ENCODE results near the gene BTBD16. TPM values are rescaled to one million over a fixed set of nuclear protein-coding genes. Genes with fewer than 3 reads are reported as not detected.

BTBD16 gene
- polyA plus RNA-seq, 3 donors from 2014 or later, result not detected

GRCh38 chr10:122310311-122311050 lies 39.4 kb downstream of the BTBD16 start:
- Mint-ChIP-seq H3K36me3 (no peaks in the 10 kb centered on the region), H3K27ac (peak overlapping the region in 1 of 6 donors; percentile 47), H3K4me3 (no peak overlapping the region), H3K27me3 (ENCODE audit: low read depth in 3 of 3) (peaks cover 2 to 15% (median 6%) of the 10 kb centered on the region in 3 donors), H3K9me3 (no peaks in the 10 kb centered on the region), H3K4me1 (no peaks in the 10 kb centered on the region)
- no peak for DNase-seq

GRCh38 chr10:122311051-122311410 lies 39.9 kb downstream of the BTBD16 start:
- Mint-ChIP-seq H3K27me3 (ENCODE audit: low read depth in 3 of 3) (peaks cover 0 to 15% (median 9%) of the 10 kb centered on the region in 3 donors), H3K36me3 (no peaks in the 10 kb centered on the region), H3K4me1 (no peaks in the 10 kb centered on the region), H3K4me3 (no peak overlapping the region), H3K27ac (no peak overlapping the region), H3K9me3 (no peaks in the 10 kb centered on the region)
- DNase-seq, result no peak

GRCh38 chr10:122311716-122312115 lies 40.6 kb downstream of the BTBD16 start:
- Mint-ChIP-seq H3K9me3 (no peaks in the 10 kb centered on the region), H3K4me3 (no peak overlapping the region), H3K27ac (no peak overlapping the region), H3K27me3 (ENCODE audit: low read depth in 3 of 3) (peaks cover 0 to 15% (median 11%) of the 10 kb centered on the region in 3 donors), H3K36me3 (no peaks in the 10 kb centered on the region), H3K4me1 (no peaks in the 10 kb centered on the region)
- DNase-seq, result no peak

- H3K27me3 Mint-ChIP-seq (ENCODE audit: low read depth in 3 of 3), result peaks cover 0 to 8% (median 5%) of the 10 kb centered on the region in 3 donors
- peaks cover 0 to 3% (median 0%) of the 10 kb centered on the region in 3 donors for H3K36me3 Mint-ChIP-seq
- H3K9me3 Mint-ChIP-seq, result peaks cover 0 to 16% (median 5%) of the 10 kb centered on the region in 6 donors
- H3K4me3 Mint-ChIP-seq, result no peak overlapping the region
- no peak for DNase-seq
- no peak overlapping the region for H3K27ac Mint-ChIP-seq
- H3K4me1 Mint-ChIP-seq, result no peaks in the 10 kb centered on the region
Observed at GRCh38 chr10:122316224-122316884, 45.3 kb downstream of the BTBD16 start.

GRCh38 chr10:122321960-122322359 lies 50.9 kb downstream of the BTBD16 start:
- H3K36me3 Mint-ChIP-seq, result peaks cover 0 to 3% (median 0%) of the 10 kb centered on the region in 3 donors
- DNase-seq, result no peak
- no peak overlapping the region for H3K27ac Mint-ChIP-seq
- H3K4me3 Mint-ChIP-seq, result no peak overlapping the region
- no peaks in the 10 kb centered on the region for H3K4me1 Mint-ChIP-seq
- H3K9me3 Mint-ChIP-seq, result peaks cover 0 to 16% (median 6%) of the 10 kb centered on the region in 6 donors
- H3K27me3 Mint-ChIP-seq (ENCODE audit: low read depth in 3 of 3), result peaks cover 3 to 13% (median 12%) of the 10 kb centered on the region in 3 donors

- DNase-seq, result no peak
- Mint-ChIP-seq H3K27me3 (ENCODE audit: low read depth in 3 of 3) (peaks cover 3 to 13% (median 12%) of the 10 kb centered on the region in 3 donors), H3K27ac (no peak overlapping the region), H3K9me3 (peaks cover 0 to 16% (median 6%) of the 10 kb centered on the region in 6 donors), H3K36me3 (peaks cover 0 to 3% (median 0%) of the 10 kb centered on the region in 3 donors), H3K4me3 (no peak overlapping the region), H3K4me1 (no peaks in the 10 kb centered on the region)
Observed at GRCh38 chr10:122323189-122323588, 52.1 kb downstream of the BTBD16 start.

GRCh38 chr10:122323941-122324675 lies 53.0 kb downstream of the BTBD16 start:
- H3K9me3 Mint-ChIP-seq, result peaks cover 0 to 16% (median 6%) of the 10 kb centered on the region in 6 donors
- H3K27ac Mint-ChIP-seq, result no peak overlapping the region
- peaks cover 0 to 3% (median 0%) of the 10 kb centered on the region in 3 donors for H3K36me3 Mint-ChIP-seq
- H3K27me3 Mint-ChIP-seq (ENCODE audit: low read depth in 3 of 3), result peaks cover 3 to 12% (median 9%) of the 10 kb centered on the region in 3 donors
- no peak overlapping the region for H3K4me3 Mint-ChIP-seq
- H3K4me1 Mint-ChIP-seq, result no peaks in the 10 kb centered on the region
- DNase-seq, result no peak

- H3K36me3 Mint-ChIP-seq, result peaks cover 0 to 3% (median 0%) of the 10 kb centered on the region in 3 donors
- peaks cover 9 to 12% (median 9%) of the 10 kb centered on the region in 3 donors for H3K27me3 Mint-ChIP-seq (ENCODE audit: low read depth in 3 of 3)
- H3K4me1 Mint-ChIP-seq, result no peaks in the 10 kb centered on the region
- no peak overlapping the region for H3K4me3 Mint-ChIP-seq
- H3K9me3 Mint-ChIP-seq, result peaks cover 0 to 11% (median 5%) of the 10 kb centered on the region in 6 donors
- DNase-seq, result no peak
- H3K27ac Mint-ChIP-seq, result no peak overlapping the region
Observed at GRCh38 chr10:122325235-122325634, 54.1 kb downstream of the BTBD16 start.

GRCh38 chr10:122326385-122326784 lies 55.3 kb downstream of the BTBD16 start:
- H3K4me1 Mint-ChIP-seq, result no peaks in the 10 kb centered on the region
- peaks cover 9 to 22% (median 11%) of the 10 kb centered on the region in 3 donors for H3K27me3 Mint-ChIP-seq (ENCODE audit: low read depth in 3 of 3)
- H3K4me3 Mint-ChIP-seq, result no peak overlapping the region
- H3K36me3 Mint-ChIP-seq, result no peaks in the 10 kb centered on the region
- peaks cover 0 to 2% (median 0%) of the 10 kb centered on the region in 6 donors for H3K9me3 Mint-ChIP-seq
- no peak for DNase-seq
- H3K27ac Mint-ChIP-seq, result no peak overlapping the region

- no peak for DNase-seq
- H3K27ac Mint-ChIP-seq, result peak overlapping the region in 1 of 6 donors; percentile 42
- peaks cover 0 to 2% (median 0%) of the 10 kb centered on the region in 6 donors for H3K9me3 Mint-ChIP-seq
- H3K27me3 Mint-ChIP-seq (ENCODE audit: low read depth in 3 of 3), result peaks cover 8 to 22% (median 11%) of the 10 kb centered on the region in 3 donors
- H3K4me1 Mint-ChIP-seq, result no peaks in the 10 kb centered on the region
- H3K36me3 Mint-ChIP-seq, result no peaks in the 10 kb centered on the region
- H3K4me3 Mint-ChIP-seq, result no peak overlapping the region
Observed at GRCh38 chr10:122326806-122327205, 55.7 kb downstream of the BTBD16 start.

- DNase-seq, result no peak
- no peak overlapping the region for H3K4me3 Mint-ChIP-seq
- peaks cover 8 to 19% (median 11%) of the 10 kb centered on the region in 3 donors for H3K27me3 Mint-ChIP-seq (ENCODE audit: low read depth in 3 of 3)
- no peaks in the 10 kb centered on the region for H3K36me3 Mint-ChIP-seq
- H3K9me3 Mint-ChIP-seq, result peaks cover 0 to 2% (median 0%) of the 10 kb centered on the region in 6 donors
- no peak overlapping the region for H3K27ac Mint-ChIP-seq
- no peaks in the 10 kb centered on the region for H3K4me1 Mint-ChIP-seq
Observed at GRCh38 chr10:122327237-122328206, 56.4 kb downstream of the BTBD16 start.

GRCh38 chr10:122328676-122329075 lies 57.6 kb downstream of the BTBD16 start:
- H3K9me3 Mint-ChIP-seq, result peaks cover 0 to 2% (median 0%) of the 10 kb centered on the region in 6 donors
- H3K36me3 Mint-ChIP-seq, result no peaks in the 10 kb centered on the region
- H3K27me3 Mint-ChIP-seq (ENCODE audit: low read depth in 3 of 3), result peaks cover 8 to 15% (median 11%) of the 10 kb centered on the region in 3 donors
- DNase-seq, result no peak
- no peaks in the 10 kb centered on the region for H3K4me1 Mint-ChIP-seq
- no peak overlapping the region for H3K27ac Mint-ChIP-seq
- H3K4me3 Mint-ChIP-seq, result no peak overlapping the region

GRCh38 chr10:122329416-122329815 lies 58.3 kb downstream of the BTBD16 start:
- H3K4me3 Mint-ChIP-seq, result no peak overlapping the region
- peaks cover 8 to 13% (median 11%) of the 10 kb centered on the region in 3 donors for H3K27me3 Mint-ChIP-seq (ENCODE audit: low read depth in 3 of 3)
- DNase-seq, result no peak
- peaks cover 0 to 2% (median 0%) of the 10 kb centered on the region in 6 donors for H3K9me3 Mint-ChIP-seq
- H3K27ac Mint-ChIP-seq, result no peak overlapping the region
- no peaks in the 10 kb centered on the region for H3K36me3 Mint-ChIP-seq
- H3K4me1 Mint-ChIP-seq, result no peaks in the 10 kb centered on the region
